WTC11 (cell line): Measurements from ENCODE around the gene PDS5A. TPM values are rescaled to one million over a fixed set of nuclear protein-coding genes. Genes with fewer than 3 reads are reported as not detected.

Experiments used
- AFF4 ChIP-seq: sonication (generic); formaldehyde crosslinking; IDR thresholded peaks from 2 replicates; pipeline ENCODE4 v1.8.1; 2023; ENCODE audit warnings: mild to moderate bottlenecking, missing genetic modification reagents, borderline replicate concordance
- ARID4B ChIP-seq: sonication (generic); formaldehyde crosslinking; IDR thresholded peaks from 2 replicates; pipeline ENCODE4 v1.8.0; 2023; ENCODE audit warnings: missing genetic modification reagents, mild to moderate bottlenecking, borderline replicate concordance
- ATF1 ChIP-seq: sonication (generic); formaldehyde crosslinking; IDR thresholded peaks from 2 replicates; pipeline ENCODE4 v1.8.1; 2023; ENCODE audit warnings: mild to moderate bottlenecking, moderate library complexity, missing genetic modification reagents
- ATF6 ChIP-seq: sonication (generic); formaldehyde crosslinking; IDR thresholded peaks from 2 replicates; pipeline ENCODE4 v1.8.1; 2023; ENCODE audit warnings: mild to moderate bottlenecking, missing genetic modification reagents
- CDX4 ChIP-seq: fragments of 250-450 bp; sonication (Bioruptor Pico); IDR thresholded peaks from 2 replicates; pipeline ENCODE4 v1.9.0; 2021; ENCODE audit warnings: moderate library complexity, mild to moderate bottlenecking, inconsistent platforms, borderline replicate concordance
- CREM ChIP-seq: sonication (generic); formaldehyde crosslinking; IDR thresholded peaks from 2 replicates; pipeline ENCODE4 v1.8.1; 2022; ENCODE audit warnings: mild to moderate bottlenecking, missing genetic modification reagents, moderate library complexity
- E2F5 ChIP-seq: sonication (generic); formaldehyde crosslinking; IDR thresholded peaks from 2 replicates; pipeline ENCODE4 v1.8.1; 2022; ENCODE audit warnings: mild to moderate bottlenecking, moderate library complexity, missing genetic modification reagents
- IRF1 ChIP-seq: sonication (generic); formaldehyde crosslinking; IDR thresholded peaks from 2 replicates; pipeline ENCODE4 v1.8.0; 2023; ENCODE audit warnings: missing genetic modification reagents
- MYBL2 ChIP-seq: sonication (generic); formaldehyde crosslinking; IDR thresholded peaks from 2 replicates; pipeline ENCODE4 v1.8.1; 2023; ENCODE audit warnings: mild to moderate bottlenecking, moderate library complexity, missing genetic modification reagents
- NFATC4 ChIP-seq: fragments of 250-450 bp; sonication (Bioruptor Pico); IDR thresholded peaks from 2 replicates; pipeline ENCODE4 v1.9.0; 2021; ENCODE audit warnings: mild to moderate bottlenecking
- NR2C2 ChIP-seq: sonication (generic); formaldehyde crosslinking; IDR thresholded peaks from 2 replicates; pipeline ENCODE4 v1.8.0; 2022; ENCODE audit warnings: mild to moderate bottlenecking, missing genetic modification reagents
- PREB ChIP-seq: sonication (generic); formaldehyde crosslinking; IDR thresholded peaks from 2 replicates; pipeline ENCODE4 v1.8.1; 2022; ENCODE audit warnings: mild to moderate bottlenecking, missing genetic modification reagents, moderate library complexity, borderline replicate concordance
- RELA ChIP-seq: sonication (generic); formaldehyde crosslinking; IDR thresholded peaks from 2 replicates; pipeline ENCODE4 v1.8.1; 2022; ENCODE audit warnings: missing genetic modification reagents, mild to moderate bottlenecking, borderline replicate concordance
- TCF7 ChIP-seq: sonication (generic); formaldehyde crosslinking; IDR thresholded peaks from 2 replicates; pipeline ENCODE4 v1.8.0; 2022; ENCODE audit warnings: mild to moderate bottlenecking, low read depth, missing genetic modification reagents, moderate library complexity
- TEAD4 ChIP-seq: sonication (generic); formaldehyde crosslinking; IDR thresholded peaks from 2 replicates; pipeline ENCODE4 v1.8.0; 2022; ENCODE audit warnings: mild to moderate bottlenecking, missing genetic modification reagents
- ZNF138 ChIP-seq: sonication (generic); formaldehyde crosslinking; conservative IDR thresholded peaks from 2 replicates; pipeline ENCODE4 v1.8.1; 2022; ENCODE audit warnings: mild to moderate bottlenecking, moderate library complexity, missing genetic modification reagents
- ZNF219 ChIP-seq: sonication (generic); formaldehyde crosslinking; IDR thresholded peaks from 2 replicates; pipeline ENCODE4 v1.8.0; 2023; ENCODE audit warnings: missing genetic modification reagents, mild to moderate bottlenecking, borderline replicate concordance
- ZNF281 ChIP-seq: sonication (generic); formaldehyde crosslinking; IDR thresholded peaks from 2 replicates; pipeline ENCODE4 v1.8.0; 2023; ENCODE audit warnings: mild to moderate bottlenecking, missing genetic modification reagents
- total RNA-seq: library from RNA; stranded (reverse); gene quantifications from 3 replicates; pipeline ENCODE4 v1.2.3, GENCODE V29; 2021

Gene PDS5A
- total RNA-seq, 1 experiment from 2014 or later, result 61.7 TPM

- TF ChIP-seq IRF1 (CRISPR knock-in tag) (0 out of 2 replicates have a peak, but pooled peaks have one; percentile 12), ARID4B (CRISPR knock-in tag) (peak; percentile 58; the same call in 1 of the 2 replicates), E2F5 (peak; percentile 99), CREM (CRISPR knock-in tag) (peak; percentile 82), TCF7 (CRISPR knock-in tag) (no peak), NFATC4 (CRISPR knock-in tag) (no peak), CDX4 (CRISPR knock-in tag) (no peak), ZNF138 (peak; percentile 90), MYBL2 (no peak; the same call in 1 of the 2 replicates), ATF1 (CRISPR knock-in tag) (peak; percentile 49; the same call in 1 of the 2 replicates), RELA (no peak), ATF6 (CRISPR knock-in tag) (no peak), NR2C2 (CRISPR knock-in tag) (no peak), ZNF281 (CRISPR knock-in tag) (no peak; the same call in 1 of the 2 replicates), AFF4 (0 out of 2 replicates have a peak, but pooled peaks have one; percentile 75), PREB (no peak), ZNF219 (no peak), TEAD4 (CRISPR knock-in tag) (no peak)
Observed at GRCh38 chr4:39977489-39978377, at the start of gene PDS5A (continued).
